Body of pancreas (tissue), 4 donors: ENCODE data around the gene CEACAM6.

Experiments used
- POLR2A ChIP-seq, 3 donors: fragments of 450-650 bp; IDR thresholded peaks; one replicate each; pipeline ENCODE4 v1.6.1; 2016; ENCODE audit warnings: antibody characterized with exemption in 3 of 3, mild to moderate bottlenecking in 2 of 3
- TF ChIP-seq, protein P1 (sequence below), 7 experiments: fragments of 450-650 bp in 4 of 7; fragments of 200-600 bp in 3 of 7; sonication (generic) in 3 of 7; IDR thresholded peaks; one replicate each; pipeline ENCODE4 v1.5.1; 2016 to 2019; ENCODE audit warnings: antibody characterized with exemption in 7 of 7

- TF ChIP-seq, protein P1, sequence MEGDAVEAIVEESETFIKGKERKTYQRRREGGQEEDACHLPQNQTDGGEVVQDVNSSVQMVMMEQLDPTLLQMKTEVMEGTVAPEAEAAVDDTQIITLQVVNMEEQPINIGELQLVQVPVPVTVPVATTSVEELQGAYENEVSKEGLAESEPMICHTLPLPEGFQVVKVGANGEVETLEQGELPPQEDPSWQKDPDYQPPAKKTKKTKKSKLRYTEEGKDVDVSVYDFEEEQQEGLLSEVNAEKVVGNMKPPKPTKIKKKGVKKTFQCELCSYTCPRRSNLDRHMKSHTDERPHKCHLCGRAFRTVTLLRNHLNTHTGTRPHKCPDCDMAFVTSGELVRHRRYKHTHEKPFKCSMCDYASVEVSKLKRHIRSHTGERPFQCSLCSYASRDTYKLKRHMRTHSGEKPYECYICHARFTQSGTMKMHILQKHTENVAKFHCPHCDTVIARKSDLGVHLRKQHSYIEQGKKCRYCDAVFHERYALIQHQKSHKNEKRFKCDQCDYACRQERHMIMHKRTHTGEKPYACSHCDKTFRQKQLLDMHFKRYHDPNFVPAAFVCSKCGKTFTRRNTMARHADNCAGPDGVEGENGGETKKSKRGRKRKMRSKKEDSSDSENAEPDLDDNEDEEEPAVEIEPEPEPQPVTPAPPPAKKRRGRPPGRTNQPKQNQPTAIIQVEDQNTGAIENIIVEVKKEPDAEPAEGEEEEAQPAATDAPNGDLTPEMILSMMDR (IDR thresholded peaks at IDR 0.05) = no peak
- TF ChIP-seq POLR2A (IDR thresholded peaks at IDR 0.05) = no peak
Measured at GRCh38 chr19:41804336-41804735, 49.0 kb downstream of the CEACAM6 start.
